Keratinocyte (primary cell): ENCODE data around the gene KRTAP10-4. TPM values are rescaled to one million over a fixed set of nuclear protein-coding genes. Genes with fewer than 3 reads are reported as not detected.

Source experiments
- DNase-seq: peaks from one replicate; pipeline ENCODE4 v3.0.0-alpha.2; 2011; ENCODE audit warnings: low read depth, missing footprints, low spot score
- FAIRE-seq: peaks from 2 replicates; lab custom pipeline; 2011; peaks lifted over from hg19 to GRCh38; lab: Jason Lieb, UNC
- H2AFZ ChIP-seq: 2 replicates; pipeline ENCODE4 v1.6.0; 2012; ENCODE audit warnings: low read length, control low read depth, inconsistent platforms; ENCODE audit not compliant: control insufficient read depth
- H3K27ac ChIP-seq: 2 replicates; pipeline ENCODE4 v1.5.1; 2011; ENCODE audit warnings: low read length; ENCODE audit not compliant: control insufficient read depth, insufficient read depth
- H3K27me3 ChIP-seq: 3 replicates; pipeline ENCODE4 v1.6.0; 2011; ENCODE audit warnings: low read length; ENCODE audit not compliant: control insufficient read depth, insufficient read depth; ENCODE audit errors: extremely low read depth
- H3K36me3 ChIP-seq, 2 experiments: 2 replicates in 1 of 2; 3 replicates in 1 of 2; pipeline ENCODE4 v1.5.1; 2011; ENCODE audit warnings: low read length in 2 of 2, mild to moderate bottlenecking in 1 of 2; ENCODE audit not compliant: control insufficient read depth in 2 of 2, insufficient read depth in 2 of 2; ENCODE audit errors: extremely low read depth in 1 of 2
- H3K4me1 ChIP-seq: 3 replicates; pipeline ENCODE4 v1.5.1; 2011; ENCODE audit warnings: low read length; ENCODE audit not compliant: control insufficient read depth, insufficient read depth; ENCODE audit errors: extremely low read depth
- H3K4me2 ChIP-seq: 3 replicates; pipeline ENCODE4 v1.6.0; 2011; ENCODE audit warnings: low read depth, low read length; ENCODE audit not compliant: control insufficient read depth, insufficient read depth; ENCODE audit errors: extremely low read depth
- H3K4me3 ChIP-seq, 3 experiments: fragments of 200-600 bp in 1 of 3; sonication (generic) in 1 of 3; 2 replicates in 2 of 3; 3 replicates in 1 of 3; pipeline ENCODE4 v1.5.1; 2011 to 2016; ENCODE audit warnings: low read length in 3 of 3, mild to moderate bottlenecking in 3 of 3, control low read depth in 2 of 3, inconsistent platforms in 1 of 3, low read depth in 1 of 3, mixed read lengths in 1 of 3, mixed run types in 1 of 3, moderate library complexity in 1 of 3; ENCODE audit not compliant: control insufficient read depth in 2 of 3, insufficient read depth in 2 of 3; ENCODE audit errors: extremely low read depth in 1 of 3
- H3K79me2 ChIP-seq: 2 replicates; pipeline ENCODE4 v1.6.0; 2012; ENCODE audit warnings: low read length; ENCODE audit not compliant: control insufficient read depth, insufficient read depth
- H3K9ac ChIP-seq: 3 replicates; pipeline ENCODE4 v1.6.0; 2011; ENCODE audit warnings: low read length; ENCODE audit not compliant: control insufficient read depth, insufficient read depth; ENCODE audit errors: extremely low read depth
- H3K9me1 ChIP-seq: 3 replicates; pipeline ENCODE4 v1.6.0; 2011; ENCODE audit warnings: low read length; ENCODE audit not compliant: control insufficient read depth, insufficient read depth; ENCODE audit errors: extremely low read depth
- H3K9me3 ChIP-seq: 2 replicates; pipeline ENCODE4 v1.5.1; 2012; ENCODE audit warnings: low read depth, low read length; ENCODE audit not compliant: control insufficient read depth
- H4K20me1 ChIP-seq: 3 replicates; pipeline ENCODE4 v1.6.0; 2011; ENCODE audit warnings: low read length; ENCODE audit not compliant: control insufficient read depth, insufficient read depth; ENCODE audit errors: extremely low read depth
- EZH2 ChIP-seq: IDR thresholded peaks from one replicate; pipeline ENCODE4 v1.6.1; 2012; ENCODE audit warnings: inconsistent platforms, mild to moderate bottlenecking, low read length, moderate library complexity
- dilution Hi-C: fragments of 300-500 bp; cut with MboI; formaldehyde crosslinking; loops from one replicate; pipeline ENCODE4 v1.7.0; 2020; ENCODE audit warnings: low sequenced_read_pairs; ENCODE audit not compliant: extremely low pct_ligation_motif_present
- polyA plus RNA-seq, 5 experiments: library from polyadenylated mRNA; depleted of rRNA in 3 of 5; stranded (reverse) in 3 of 5; stranded (forward) in 1 of 5; unstranded in 1 of 5; fragments of >200 nt; gene quantifications; 1 replicate in 1 of 5; 2 replicates in 3 of 5; 3 replicates in 1 of 5; pipeline versions ENCODE4 v1.2.1 to v1.2.3, GENCODE V29; 2011 to 2012; ENCODE audit warnings: missing spikeins in 2 of 5, low read depth in 1 of 5, low replicate concordance in 1 of 5
- TF ChIP-seq, protein P1 (sequence below), 3 experiments: IDR thresholded peaks in 1 of 3; conservative IDR thresholded peaks in 1 of 3; optimal IDR thresholded peaks in 1 of 3; 2 replicates in 2 of 3; 3 replicates in 1 of 3; pipeline versions ENCODE3 to v1.5.1; 2011; ENCODE audit warnings: low read length in 3 of 3, mild to moderate bottlenecking in 3 of 3, moderate library complexity in 2 of 3, control low read depth in 1 of 3, inconsistent platforms in 1 of 3; ENCODE audit not compliant: insufficient read depth in 2 of 3; ENCODE audit errors: extremely low read depth in 1 of 3

Gene KRTAP10-4
- polyA plus RNA-seq, 1 donor (not counting 4 experiments of a cell fraction or from before 2014, with no cell fraction given) = not detected

- H2AFZ ChIP-seq = no peak within 1 kb of the TSS
- dilution Hi-C loops = no loop called here
- DNase-seq = no peak
- H3K9ac ChIP-seq = no peak within 1 kb of the TSS
- H3K79me2 ChIP-seq = no peaks in the 10 kb centered on the region
- no peaks in the 10 kb centered on the region for H3K4me1 ChIP-seq
- H3K4me2 ChIP-seq = no peak within 1 kb of the TSS
- no peaks in the 10 kb centered on the region for H3K36me3 ChIP-seq
- no peaks in the 10 kb centered on the region for H3K9me1 ChIP-seq
- no peak for FAIRE-seq
- no peaks in the 10 kb centered on the region for H3K9me3 ChIP-seq
- peaks cover 4% of the 10 kb centered on the region for H3K27me3 ChIP-seq
- H3K4me3 ChIP-seq = no peak within 1 kb of the TSS
- H3K27ac ChIP-seq = no peak within 1 kb of the TSS
- TF ChIP-seq EZH2 = no peak
- no peaks in the 10 kb centered on the region for H4K20me1 ChIP-seq
Measured at GRCh38 chr21:44558695-44559094, 14.8 kb upstream of the KRTAP10-4 start, which contains the start of gene KRTAP10-3. KRTAP10-3 (minus strand) TSS chr21:44558795; CDS start chr21:44558715, 80 bp downstream.

- no peak overlapping the region for H3K27ac ChIP-seq
- H2AFZ ChIP-seq = no peak overlapping the region
- no peaks in the 10 kb centered on the region for H3K36me3 ChIP-seq
- no peaks in the 10 kb centered on the region for H4K20me1 ChIP-seq
- FAIRE-seq (no peak), DNase-seq (no peak)
- dilution Hi-C loops = no loop called here
- H3K9me3 ChIP-seq = no peaks in the 10 kb centered on the region
- no peak overlapping the region for H3K4me3 ChIP-seq
- no peaks in the 10 kb centered on the region for H3K4me1 ChIP-seq
- H3K27me3 ChIP-seq = peaks cover 2% of the 10 kb centered on the region
- H3K9me1 ChIP-seq = no peaks in the 10 kb centered on the region
- TF ChIP-seq, protein P1, sequence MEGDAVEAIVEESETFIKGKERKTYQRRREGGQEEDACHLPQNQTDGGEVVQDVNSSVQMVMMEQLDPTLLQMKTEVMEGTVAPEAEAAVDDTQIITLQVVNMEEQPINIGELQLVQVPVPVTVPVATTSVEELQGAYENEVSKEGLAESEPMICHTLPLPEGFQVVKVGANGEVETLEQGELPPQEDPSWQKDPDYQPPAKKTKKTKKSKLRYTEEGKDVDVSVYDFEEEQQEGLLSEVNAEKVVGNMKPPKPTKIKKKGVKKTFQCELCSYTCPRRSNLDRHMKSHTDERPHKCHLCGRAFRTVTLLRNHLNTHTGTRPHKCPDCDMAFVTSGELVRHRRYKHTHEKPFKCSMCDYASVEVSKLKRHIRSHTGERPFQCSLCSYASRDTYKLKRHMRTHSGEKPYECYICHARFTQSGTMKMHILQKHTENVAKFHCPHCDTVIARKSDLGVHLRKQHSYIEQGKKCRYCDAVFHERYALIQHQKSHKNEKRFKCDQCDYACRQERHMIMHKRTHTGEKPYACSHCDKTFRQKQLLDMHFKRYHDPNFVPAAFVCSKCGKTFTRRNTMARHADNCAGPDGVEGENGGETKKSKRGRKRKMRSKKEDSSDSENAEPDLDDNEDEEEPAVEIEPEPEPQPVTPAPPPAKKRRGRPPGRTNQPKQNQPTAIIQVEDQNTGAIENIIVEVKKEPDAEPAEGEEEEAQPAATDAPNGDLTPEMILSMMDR (optimal IDR thresholded peaks at IDR 0.05 in 1 of 3, IDR thresholded peaks at IDR 0.05 in 1 of 3, conservative IDR thresholded peaks at IDR 0.05 in 1 of 3; ENCODE audit: extremely low read depth in 1 of 3, insufficient read depth in 2 of 3, low read length in 3 of 3) = no peak
- TF ChIP-seq EZH2 = no peak
- H3K4me2 ChIP-seq = no peak overlapping the region
- H3K79me2 ChIP-seq = no peaks in the 10 kb centered on the region
- H3K9ac ChIP-seq = no peak overlapping the region
Measured at GRCh38 chr21:44564099-44564498, 9.4 kb upstream of the KRTAP10-4 start.
